SK-N-SH (cell line): Measurements from ENCODE around the gene RNASEH1. TPM values are rescaled to one million over a fixed set of nuclear protein-coding genes. Genes with fewer than 3 reads are reported as not detected.

ENCODE experiments used
- CTCF ChIA-PET: fragments of 300-600, 350-600 bp; formaldehyde crosslinking; extraction: SDS; loops from one replicate; lab custom pipeline; 2021; lab: Yijun Ruan, JAX
- POLR2A ChIA-PET: fragments of 350-600 bp; sonication (Branson Sonifier 250); formaldehyde crosslinking; extraction: SDS; loops from one replicate; lab custom pipeline; 2020; ENCODE audit warnings: antibody characterized with exemption, inconsistent platforms; lab: Yijun Ruan, JAX
- DNase-seq: peaks from one replicate; pipeline ENCODE4 v3.0.0; 2012
- H2AFZ ChIP-seq: fragments of 200-600 bp; sonication (generic); 2 replicates; pipeline ENCODE4 v1.8.1; 2016; ENCODE audit warnings: antibody characterized with exemption, mild to moderate bottlenecking, low read depth
- H3F3A ChIP-seq: fragments of 200-600 bp; sonication (generic); replicated peaks from 2 replicates; pipeline ENCODE3; 2016; ENCODE audit warnings: antibody characterized with exemption, mild to moderate bottlenecking; ENCODE audit not compliant: insufficient read depth
- H3K27ac ChIP-seq, 2 experiments: fragments of 200-500 bp in 1 of 2; fragments of 200-600 bp in 1 of 2; sonication (Bioruptor generic) in 1 of 2; sonication (generic), shearing (Covaris generic) in 1 of 2; 2 replicates each; pipeline versions ENCODE4 v1.5.1 to v1.6.1; 2014 to 2016; ENCODE audit warnings: low read depth in 2 of 2, inconsistent platforms in 1 of 2, low read length in 1 of 2, mild to moderate bottlenecking in 1 of 2, mixed read lengths in 1 of 2
- H3K27me3 ChIP-seq: fragments of 200-600 bp; sonication (generic), shearing (Covaris generic); 2 replicates; pipeline ENCODE4 v1.6.1; 2016; ENCODE audit warnings: mixed run types; ENCODE audit not compliant: insufficient read depth
- H3K36me3 ChIP-seq, 2 experiments: fragments of 200-500 bp in 1 of 2; fragments of 200-600 bp in 1 of 2; sonication (Bioruptor generic) in 1 of 2; sonication (generic) in 1 of 2; replicated peaks in 1 of 2; 2 replicates each; pipeline versions ENCODE3 to v1.5.1; 2014 to 2016; ENCODE audit warnings: low read length in 1 of 2, mild to moderate bottlenecking in 1 of 2; ENCODE audit not compliant: insufficient read depth in 2 of 2, control insufficient read depth in 1 of 2
- H3K4me1 ChIP-seq, 2 experiments: fragments of 200-500 bp in 1 of 2; fragments of 200-600 bp in 1 of 2; sonication (Bioruptor generic) in 1 of 2; sonication (generic), shearing (Covaris generic) in 1 of 2; 2 replicates each; pipeline versions ENCODE4 v1.5.1 to v1.6.1; 2014 to 2016; ENCODE audit warnings: low read depth in 1 of 2, low read length in 1 of 2, mixed run types in 1 of 2; ENCODE audit not compliant: insufficient read depth in 2 of 2, control insufficient read depth in 1 of 2
- H3K4me2 ChIP-seq: fragments of 200-600 bp; sonication (generic), shearing (Covaris generic); 2 replicates; pipeline ENCODE4 v1.6.1; 2017; ENCODE audit warnings: mixed run types
- H3K4me3 ChIP-seq, 2 experiments: fragments of 200-500 bp in 1 of 2; fragments of 200-600 bp in 1 of 2; sonication (Bioruptor generic) in 1 of 2; sonication (generic), shearing (Covaris generic) in 1 of 2; 2 replicates each; pipeline versions ENCODE4 v1.5.1 to v1.8.1; 2014 to 2016; ENCODE audit warnings: low read depth in 2 of 2, inconsistent platforms in 1 of 2, low read length in 1 of 2, mild to moderate bottlenecking in 1 of 2, mixed read lengths in 1 of 2, moderate library complexity in 1 of 2
- H3K79me2 ChIP-seq: fragments of 200-600 bp; sonication (generic); 2 replicates; pipeline ENCODE4 v1.8.1; 2017; ENCODE audit warnings: mild to moderate bottlenecking; ENCODE audit not compliant: insufficient read depth
- H3K9ac ChIP-seq: fragments of 200-600 bp; sonication (generic); 2 replicates; pipeline ENCODE4 v1.6.1; 2017; ENCODE audit warnings: mixed run types
- H3K9me2 ChIP-seq: fragments of 200-600 bp; sonication (generic); 2 replicates; pipeline ENCODE4 v1.6.1; 2017; ENCODE audit warnings: mixed run types
- H3K9me3 ChIP-seq: fragments of 200-600 bp; sonication (generic); 2 replicates; pipeline ENCODE4 v1.6.1; 2017; ENCODE audit warnings: mixed run types, mild to moderate bottlenecking, moderate library complexity
- H4K20me1 ChIP-seq: fragments of 200-600 bp; sonication (generic); 2 replicates; pipeline ENCODE4 v1.6.1; 2017; ENCODE audit warnings: mild to moderate bottlenecking, mixed run types; ENCODE audit not compliant: insufficient read depth
- CHD2 ChIP-seq: fragments of 150-350 bp; IDR thresholded peaks from 2 replicates; pipeline ENCODE4 v1.6.1; 2018; ENCODE audit warnings: low read length; ENCODE audit not compliant: partially characterized antibody
- ELF1 ChIP-seq: IDR thresholded peaks from 2 replicates; pipeline ENCODE4 v1.4.0; 2012
- FOSL2 ChIP-seq: IDR thresholded peaks from 2 replicates; pipeline ENCODE4 v1.4.0; 2012; ENCODE audit warnings: low read depth, mild to moderate bottlenecking, moderate library complexity, borderline replicate concordance
- FOXJ3 ChIP-seq: sonication (generic); formaldehyde crosslinking; IDR thresholded peaks from 2 replicates; pipeline ENCODE4 v1.5.1; 2020; ENCODE audit warnings: mild to moderate bottlenecking, missing genetic modification reagents
- FOXM1 ChIP-seq: IDR thresholded peaks from 2 replicates; pipeline ENCODE4 v1.4.0; 2012; ENCODE audit warnings: low read depth, mild to moderate bottlenecking
- GABPA ChIP-seq: IDR thresholded peaks from 2 replicates; pipeline ENCODE4 v1.4.0; 2012; ENCODE audit warnings: low read depth, mild to moderate bottlenecking
- JUND ChIP-seq: IDR thresholded peaks from 2 replicates; pipeline ENCODE4 v1.4.0; 2012
- MXI1 ChIP-seq: IDR thresholded peaks from 2 replicates; pipeline ENCODE4 v1.6.1; 2012; ENCODE audit warnings: mild to moderate bottlenecking, low read depth, low read length, improper control_type of control experiment
- POLR2AphosphoS5 ChIP-seq: IDR thresholded peaks from 2 replicates; pipeline ENCODE4 v1.6.1; 2012; ENCODE audit warnings: low read depth, low read length
- SMC3 ChIP-seq: IDR thresholded peaks from 2 replicates; pipeline ENCODE4 v1.6.1; 2012; ENCODE audit warnings: low read depth, low read length, improper control_type of control experiment
- TAF1 ChIP-seq: IDR thresholded peaks from 2 replicates; pipeline ENCODE4 v1.6.1; 2012; ENCODE audit warnings: low read depth, mild to moderate bottlenecking, low read length, moderate library complexity, borderline replicate concordance
- TCF12 ChIP-seq: IDR thresholded peaks from 2 replicates; pipeline ENCODE4 v1.4.0; 2012
- YY1 ChIP-seq: IDR thresholded peaks from 2 replicates; pipeline ENCODE4 v1.4.0; 2012; ENCODE audit warnings: low read depth, mild to moderate bottlenecking
- WGBS: methylation state at CpG from one replicate; pipeline ENCODE4 v1.1.6; 2017; ENCODE audit warnings: low lambda C conversion rate; 5-methylcytosine and 5-hydroxymethylcytosine counted together
- polyA plus RNA-seq, 3 experiments: library from polyadenylated mRNA; depleted of rRNA; stranded (reverse); fragments of >200 nt; gene quantifications; 2 replicates each; pipeline ENCODE4 v1.2.3, GENCODE V29; 2012
- TF ChIP-seq, protein P1 (sequence below): IDR thresholded peaks from 2 replicates; pipeline ENCODE4 v1.6.1; 2012; ENCODE audit warnings: mild to moderate bottlenecking, low read depth, low read length, moderate library complexity
- TF ChIP-seq, protein P2 (sequence below): IDR thresholded peaks from 2 replicates; pipeline ENCODE4 v1.4.0; 2012; ENCODE audit warnings: low read depth, borderline replicate concordance
- TF ChIP-seq, protein P3 (sequence below): fragments of 150-350 bp; IDR thresholded peaks from 2 replicates; pipeline ENCODE4 v1.6.1; 2017; ENCODE audit warnings: antibody characterized with exemption, low read length, low read depth, borderline replicate concordance
- TF ChIP-seq, protein P4 (sequence below): IDR thresholded peaks from 2 replicates; pipeline ENCODE4 v1.4.0; 2012; ENCODE audit warnings: low read depth, borderline replicate concordance

The RNASEH1 gene
- polyA plus RNA-seq, 1 of the 3 experiments (the other 2 are of a cell fraction), result 34.4 TPM

DNA sequence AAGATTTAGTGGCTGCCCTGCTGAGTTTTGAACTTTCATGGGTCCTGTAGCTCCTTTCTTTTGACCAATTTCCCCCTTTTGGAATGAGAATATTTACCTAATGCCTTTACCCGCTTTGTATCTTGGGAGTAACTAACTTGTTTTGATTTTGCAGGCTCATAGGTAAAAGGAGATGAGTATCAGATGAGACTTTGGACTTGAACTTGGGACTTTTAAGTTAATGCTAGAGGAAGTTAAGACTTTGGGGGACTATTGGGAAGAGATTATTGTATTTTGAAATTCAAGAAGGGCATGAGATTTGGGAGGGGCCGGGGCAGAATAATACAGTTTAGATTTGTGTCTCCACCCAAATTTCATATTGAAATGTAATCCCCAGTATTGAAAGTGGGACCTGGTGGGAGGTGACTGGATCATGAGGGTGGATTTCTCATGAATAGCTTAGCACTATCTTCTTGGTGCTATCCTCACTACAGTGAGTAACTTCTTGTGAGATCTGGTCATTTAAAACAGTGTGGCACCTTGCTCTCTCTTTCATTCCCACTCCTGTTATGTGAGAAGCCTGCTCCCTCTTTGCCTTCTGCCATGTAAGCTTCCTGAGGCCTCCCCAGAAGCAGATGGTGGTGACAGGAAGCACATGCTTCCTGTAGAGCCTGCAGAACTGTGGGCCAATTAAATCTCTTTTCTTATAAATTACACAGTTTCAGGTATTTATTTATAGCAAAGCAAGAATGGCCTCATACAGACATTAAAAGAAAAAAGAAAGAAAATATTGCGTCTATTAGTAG lies 44.9 kb downstream of the RNASEH1 start:
- Histone ChIP-seq H3K36me3 (peaks cover 40 to 42% of the 10 kb centered on the region in 2 experiments), H3K9me3 (no peaks in the 10 kb centered on the region), H2AFZ (no peak overlapping the region), H3K27ac (no peak overlapping the region), H3K9me2 (no peaks in the 10 kb centered on the region), H3K79me2 (peaks cover 15% of the 10 kb centered on the region), H3K4me1 (peaks cover 0 to 3% of the 10 kb centered on the region in 2 experiments; a peak in 3 of 4 replicates), H4K20me1 (no peaks in the 10 kb centered on the region), H3K27me3 (no peaks in the 10 kb centered on the region), H3K4me3 (no peak overlapping the region), H3K4me2 (no peak overlapping the region), H3K9ac (no peak overlapping the region), H3F3A (no peaks in the 10 kb centered on the region)
- 92% methylated on average over 3 of the region's 3 CpGs for WGBS
- POLR2A ChIA-PET, result no interaction called here
- CTCF ChIA-PET, result no interaction called here
- no peak for DNase-seq
- TF ChIP-seq MXI1 (no peak), GABPA (no peak), YY1 (no peak), POLR2AphosphoS5 (no peak), ELF1 (no peak), FOXM1 (no peak), FOXJ3 (CRISPR knock-in tag) (no peak), TAF1 (no peak), JUND (no peak), CHD2 (no peak), FOSL2 (no peak), TCF12 (no peak), SMC3 (no peak)
- TF ChIP-seq, protein P1, sequence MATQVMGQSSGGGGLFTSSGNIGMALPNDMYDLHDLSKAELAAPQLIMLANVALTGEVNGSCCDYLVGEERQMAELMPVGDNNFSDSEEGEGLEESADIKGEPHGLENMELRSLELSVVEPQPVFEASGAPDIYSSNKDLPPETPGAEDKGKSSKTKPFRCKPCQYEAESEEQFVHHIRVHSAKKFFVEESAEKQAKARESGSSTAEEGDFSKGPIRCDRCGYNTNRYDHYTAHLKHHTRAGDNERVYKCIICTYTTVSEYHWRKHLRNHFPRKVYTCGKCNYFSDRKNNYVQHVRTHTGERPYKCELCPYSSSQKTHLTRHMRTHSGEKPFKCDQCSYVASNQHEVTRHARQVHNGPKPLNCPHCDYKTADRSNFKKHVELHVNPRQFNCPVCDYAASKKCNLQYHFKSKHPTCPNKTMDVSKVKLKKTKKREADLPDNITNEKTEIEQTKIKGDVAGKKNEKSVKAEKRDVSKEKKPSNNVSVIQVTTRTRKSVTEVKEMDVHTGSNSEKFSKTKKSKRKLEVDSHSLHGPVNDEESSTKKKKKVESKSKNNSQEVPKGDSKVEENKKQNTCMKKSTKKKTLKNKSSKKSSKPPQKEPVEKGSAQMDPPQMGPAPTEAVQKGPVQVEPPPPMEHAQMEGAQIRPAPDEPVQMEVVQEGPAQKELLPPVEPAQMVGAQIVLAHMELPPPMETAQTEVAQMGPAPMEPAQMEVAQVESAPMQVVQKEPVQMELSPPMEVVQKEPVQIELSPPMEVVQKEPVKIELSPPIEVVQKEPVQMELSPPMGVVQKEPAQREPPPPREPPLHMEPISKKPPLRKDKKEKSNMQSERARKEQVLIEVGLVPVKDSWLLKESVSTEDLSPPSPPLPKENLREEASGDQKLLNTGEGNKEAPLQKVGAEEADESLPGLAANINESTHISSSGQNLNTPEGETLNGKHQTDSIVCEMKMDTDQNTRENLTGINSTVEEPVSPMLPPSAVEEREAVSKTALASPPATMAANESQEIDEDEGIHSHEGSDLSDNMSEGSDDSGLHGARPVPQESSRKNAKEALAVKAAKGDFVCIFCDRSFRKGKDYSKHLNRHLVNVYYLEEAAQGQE, result no peak
- TF ChIP-seq, protein P2, sequence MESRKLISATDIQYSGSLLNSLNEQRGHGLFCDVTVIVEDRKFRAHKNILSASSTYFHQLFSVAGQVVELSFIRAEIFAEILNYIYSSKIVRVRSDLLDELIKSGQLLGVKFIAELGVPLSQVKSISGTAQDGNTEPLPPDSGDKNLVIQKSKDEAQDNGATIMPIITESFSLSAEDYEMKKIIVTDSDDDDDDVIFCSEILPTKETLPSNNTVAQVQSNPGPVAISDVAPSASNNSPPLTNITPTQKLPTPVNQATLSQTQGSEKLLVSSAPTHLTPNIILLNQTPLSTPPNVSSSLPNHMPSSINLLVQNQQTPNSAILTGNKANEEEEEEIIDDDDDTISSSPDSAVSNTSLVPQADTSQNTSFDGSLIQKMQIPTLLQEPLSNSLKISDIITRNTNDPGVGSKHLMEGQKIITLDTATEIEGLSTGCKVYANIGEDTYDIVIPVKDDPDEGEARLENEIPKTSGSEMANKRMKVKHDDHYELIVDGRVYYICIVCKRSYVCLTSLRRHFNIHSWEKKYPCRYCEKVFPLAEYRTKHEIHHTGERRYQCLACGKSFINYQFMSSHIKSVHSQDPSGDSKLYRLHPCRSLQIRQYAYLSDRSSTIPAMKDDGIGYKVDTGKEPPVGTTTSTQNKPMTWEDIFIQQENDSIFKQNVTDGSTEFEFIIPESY, result no peak
- TF ChIP-seq, protein P3, sequence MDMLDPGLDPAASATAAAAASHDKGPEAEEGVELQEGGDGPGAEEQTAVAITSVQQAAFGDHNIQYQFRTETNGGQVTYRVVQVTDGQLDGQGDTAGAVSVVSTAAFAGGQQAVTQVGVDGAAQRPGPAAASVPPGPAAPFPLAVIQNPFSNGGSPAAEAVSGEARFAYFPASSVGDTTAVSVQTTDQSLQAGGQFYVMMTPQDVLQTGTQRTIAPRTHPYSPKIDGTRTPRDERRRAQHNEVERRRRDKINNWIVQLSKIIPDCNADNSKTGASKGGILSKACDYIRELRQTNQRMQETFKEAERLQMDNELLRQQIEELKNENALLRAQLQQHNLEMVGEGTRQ, result no peak
- TF ChIP-seq, protein P4, sequence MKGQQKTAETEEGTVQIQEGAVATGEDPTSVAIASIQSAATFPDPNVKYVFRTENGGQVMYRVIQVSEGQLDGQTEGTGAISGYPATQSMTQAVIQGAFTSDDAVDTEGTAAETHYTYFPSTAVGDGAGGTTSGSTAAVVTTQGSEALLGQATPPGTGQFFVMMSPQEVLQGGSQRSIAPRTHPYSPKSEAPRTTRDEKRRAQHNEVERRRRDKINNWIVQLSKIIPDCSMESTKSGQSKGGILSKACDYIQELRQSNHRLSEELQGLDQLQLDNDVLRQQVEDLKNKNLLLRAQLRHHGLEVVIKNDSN, result no peak
